Measurements from ENCODE around the gene ESCO1.
"Not testable (repeated sequence)": the region's sequence is repeated elsewhere in the genome, so short reads cannot be mapped to it uniquely, and the experiment has no call there.

Gene ESCO1

GRCh38 chr18:21599585-21600525 is 649 bp downstream of the ESCO1 start:
- no peak for TF ChIP-seq CTCF (IDR thresholded peaks at IDR 0.05; ENCODE audit: low read depth, low read length)
- peak overlapping the region; percentile 97 for H3K4me3 ChIP-seq (ENCODE audit: low read depth, low read length)

- peak overlapping the region; percentile 97 for H3K4me3 ChIP-seq (ENCODE audit: low read depth, low read length)
- TF ChIP-seq CTCF (IDR thresholded peaks at IDR 0.05; ENCODE audit: low read depth, low read length): no peak
Observed at GRCh38 chr18:21598726-21599584, 1.5 kb downstream of the ESCO1 start.

- no peak overlapping the region for H3K4me3 ChIP-seq (ENCODE audit: low read depth, low read length)
- TF ChIP-seq CTCF (IDR thresholded peaks at IDR 0.05; ENCODE audit: low read depth, low read length): no peak
Observed at GRCh38 chr18:21597620-21598019, 2.9 kb downstream of the ESCO1 start.

- no peak for TF ChIP-seq CTCF (IDR thresholded peaks at IDR 0.05; ENCODE audit: low read depth, low read length)
- no peak overlapping the region for H3K4me3 ChIP-seq (ENCODE audit: low read depth, low read length)
Observed at GRCh38 chr18:21593540-21594257, 6.8 kb downstream of the ESCO1 start.

- not testable (repeated sequence) for H3K4me3 ChIP-seq (ENCODE audit: low read depth, low read length)
Observed at GRCh38 chr18:21592361-21592760, 8.1 kb downstream of the ESCO1 start.

- H3K4me3 ChIP-seq (ENCODE audit: low read depth, low read length): no peak overlapping the region
- TF ChIP-seq CTCF (IDR thresholded peaks at IDR 0.05; ENCODE audit: low read depth, low read length): no peak
Observed at GRCh38 chr18:21584391-21584790, 16.1 kb downstream of the ESCO1 start.

GRCh38 chr18:21575656-21576055 is 24.8 kb downstream of the ESCO1 start:
- TF ChIP-seq CTCF (IDR thresholded peaks at IDR 0.05; ENCODE audit: low read depth, low read length): no peak
- no peak overlapping the region for H3K4me3 ChIP-seq (ENCODE audit: low read depth, low read length)
